PC-3 (cell line): Measurements from ENCODE around the gene PANK1. TPM values are rescaled to one million over a fixed set of nuclear protein-coding genes. Genes with fewer than 3 reads are reported as not detected.

ENCODE experiments used
- ATAC-seq: fragments of 200-7000 bp; cut with Tn5 transposase; 2 replicates; pipeline ENCODE4 v1.9.1; 2020; ENCODE audit warnings: mild to moderate bottlenecking, moderate library complexity
- BruUV-seq: library from RNA; stranded (reverse); fragments of 400-500 nt; replicated peaks from 2 replicates; lab custom pipeline; 2021; lab: Mats Ljungman, UMichigan
- CTCF ChIA-PET: fragments of 300-600 bp; sonication (Branson Sonifier 250); formaldehyde crosslinking; loops from one replicate; lab custom pipeline; 2022; ENCODE audit warnings: antibody characterized with exemption; lab: Charles Lee
- POLR2A ChIA-PET: fragments of 300-600 bp; sonication (Branson Sonifier 250); formaldehyde crosslinking; loops from one replicate; lab custom pipeline; 2022; ENCODE audit warnings: antibody characterized with exemption; ENCODE audit not compliant: unreplicated experiment; lab: Charles Lee
- DNase-seq: peaks from one replicate; pipeline ENCODE4 v3.0.0-alpha.2; 2015
- H2AFZ ChIP-seq: fragments of 300-600 bp; sonication (generic); 2 replicates; pipeline ENCODE4 v1.6.0; 2016; ENCODE audit warnings: antibody characterized with exemption, low read length
- H3F3A ChIP-seq: fragments of 300-600 bp; sonication (generic); one replicate; pipeline ENCODE4 v1.6.0; 2017; ENCODE audit warnings: antibody characterized with exemption, low read length, control low read depth, mild to moderate bottlenecking; ENCODE audit not compliant: unreplicated experiment
- H3K27ac ChIP-seq: fragments of 300-600 bp; sonication (generic); 2 replicates; pipeline ENCODE4 v1.5.1; 2016; ENCODE audit warnings: mild to moderate bottlenecking, low read length
- H3K27me3 ChIP-seq: fragments of 300-600 bp; sonication (generic); 2 replicates; pipeline ENCODE4 v1.6.1; 2016; ENCODE audit warnings: low read length, mixed read lengths
- H3K36me3 ChIP-seq: fragments of 300-600 bp; sonication (generic); 2 replicates; pipeline ENCODE4 v1.6.1; 2016; ENCODE audit warnings: low read depth, mixed run types, low read length, mixed read lengths
- H3K4me1 ChIP-seq: fragments of 300-600 bp; sonication (generic); 2 replicates; pipeline ENCODE4 v1.5.1; 2016; ENCODE audit warnings: low read length; ENCODE audit not compliant: insufficient read depth
- H3K4me2 ChIP-seq: fragments of 300-600 bp; sonication (generic); 2 replicates; pipeline ENCODE4 v1.6.0; 2016; ENCODE audit warnings: low read length
- H3K4me3 ChIP-seq: fragments of 300-600 bp; sonication (generic); 2 replicates; pipeline ENCODE4 v1.5.1; 2016; ENCODE audit warnings: mild to moderate bottlenecking, low read length, mixed read lengths
- H3K79me2 ChIP-seq: fragments of 300-600 bp; sonication (generic); 2 replicates; pipeline ENCODE4 v1.6.1; 2017; ENCODE audit warnings: low read length, mixed read lengths
- H3K9ac ChIP-seq: fragments of 300-600 bp; sonication (generic); 2 replicates; pipeline ENCODE4 v1.6.0; 2016; ENCODE audit warnings: mild to moderate bottlenecking, low read length
- H3K9me2 ChIP-seq: fragments of 300-600 bp; sonication (generic); replicated peaks from 2 replicates; pipeline ENCODE4 v1.6.1; 2016; ENCODE audit warnings: mixed run types, low read length, mixed read lengths
- H3K9me3 ChIP-seq: fragments of 300-600 bp; sonication (generic); 2 replicates; pipeline ENCODE4 v1.6.1; 2016; ENCODE audit warnings: low read length, mixed read lengths
- H4K20me1 ChIP-seq: fragments of 300-600 bp; sonication (generic); 2 replicates; pipeline ENCODE4 v1.6.1; 2016; ENCODE audit warnings: low read length, mixed read lengths
- EZH2 ChIP-seq: fragments of 300-600 bp; sonication (generic); IDR thresholded peaks from one replicate; pipeline ENCODE4 v1.6.1; 2017; ENCODE audit warnings: antibody characterized with exemption, mild to moderate bottlenecking, low read length; ENCODE audit not compliant: unreplicated experiment
- EZH2phosphoT487 ChIP-seq: fragments of 300-600 bp; sonication (generic); IDR thresholded peaks from 2 replicates; pipeline ENCODE4 v1.6.1; 2018; ENCODE audit warnings: mild to moderate bottlenecking, antibody characterized with exemption, low read length, borderline replicate concordance
- intact Hi-C: fragments of 100-400 bp; cut with micrococcal nuclease; formaldehyde crosslinking; loops from 2 replicates; pipeline ENCODE4 v1.9.0; 2023
- total RNA-seq: library from RNA; depleted of rRNA; stranded (reverse); fragments of >200 nt; gene quantifications from 2 replicates; pipeline ENCODE4 v1.2.3, GENCODE V29; 2014
- TF ChIP-seq, protein P1 (sequence below): fragments of 300-600 bp; sonication (generic); conservative IDR thresholded peaks from 2 replicates; pipeline ENCODE4 v1.5.1; 2017; ENCODE audit warnings: antibody characterized with exemption, low read depth, mild to moderate bottlenecking, low read length

PANK1 gene
- total RNA-seq, 1 experiment from 2014 or later, result 3.9 TPM

DNA sequence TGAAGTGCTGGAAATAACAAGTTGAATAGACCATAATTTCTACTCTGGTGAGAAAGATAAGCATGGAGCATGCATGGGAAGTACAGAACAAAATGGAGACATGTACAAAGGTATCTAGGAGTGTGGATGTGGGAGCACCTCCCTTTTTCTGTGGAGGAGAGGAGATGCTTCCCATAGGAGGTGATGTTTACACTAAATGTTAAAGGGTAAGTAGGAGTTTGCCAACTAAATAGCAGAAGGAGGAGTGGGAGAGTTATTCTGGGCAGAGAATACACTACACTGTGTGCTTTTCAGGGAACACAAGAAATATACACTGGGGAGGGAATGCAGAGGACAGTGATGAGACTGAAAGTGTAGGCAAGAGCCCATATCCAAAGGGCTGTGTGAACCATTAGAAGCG is 21.1 kb upstream of the PANK1 start:
- Histone ChIP-seq H2AFZ (no peak overlapping the region), H3K79me2 (no peaks in the 10 kb centered on the region), H3K9ac (no peak overlapping the region), H3K27ac (no peak overlapping the region), H3K36me3 (no peaks in the 10 kb centered on the region), H3K4me2 (no peak overlapping the region), H3K4me1 (no peaks in the 10 kb centered on the region), H3K9me2 (no peaks in the 10 kb centered on the region), H3K4me3 (no peak overlapping the region), H3F3A (no peaks in the 10 kb centered on the region), H3K9me3 (no peaks in the 10 kb centered on the region), H4K20me1 (no peaks in the 10 kb centered on the region), H3K27me3 (no peaks in the 10 kb centered on the region)
- intact Hi-C loops, result no loop called here
- DNase-seq (no peak), ATAC-seq (no peak)
- CTCF ChIA-PET, result no interaction called here
- BruUV-seq, result no TSS peak
- POLR2A ChIA-PET, result no interaction called here
- TF ChIP-seq EZH2phosphoT487 (no peak), EZH2 (no peak)
- TF ChIP-seq, protein P1, sequence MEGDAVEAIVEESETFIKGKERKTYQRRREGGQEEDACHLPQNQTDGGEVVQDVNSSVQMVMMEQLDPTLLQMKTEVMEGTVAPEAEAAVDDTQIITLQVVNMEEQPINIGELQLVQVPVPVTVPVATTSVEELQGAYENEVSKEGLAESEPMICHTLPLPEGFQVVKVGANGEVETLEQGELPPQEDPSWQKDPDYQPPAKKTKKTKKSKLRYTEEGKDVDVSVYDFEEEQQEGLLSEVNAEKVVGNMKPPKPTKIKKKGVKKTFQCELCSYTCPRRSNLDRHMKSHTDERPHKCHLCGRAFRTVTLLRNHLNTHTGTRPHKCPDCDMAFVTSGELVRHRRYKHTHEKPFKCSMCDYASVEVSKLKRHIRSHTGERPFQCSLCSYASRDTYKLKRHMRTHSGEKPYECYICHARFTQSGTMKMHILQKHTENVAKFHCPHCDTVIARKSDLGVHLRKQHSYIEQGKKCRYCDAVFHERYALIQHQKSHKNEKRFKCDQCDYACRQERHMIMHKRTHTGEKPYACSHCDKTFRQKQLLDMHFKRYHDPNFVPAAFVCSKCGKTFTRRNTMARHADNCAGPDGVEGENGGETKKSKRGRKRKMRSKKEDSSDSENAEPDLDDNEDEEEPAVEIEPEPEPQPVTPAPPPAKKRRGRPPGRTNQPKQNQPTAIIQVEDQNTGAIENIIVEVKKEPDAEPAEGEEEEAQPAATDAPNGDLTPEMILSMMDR, result no peak

- no peaks in the 10 kb centered on the region for H3K9me2 ChIP-seq
- H3F3A ChIP-seq, result no peaks in the 10 kb centered on the region
- H4K20me1 ChIP-seq, result no peaks in the 10 kb centered on the region
- H3K4me1 ChIP-seq, result no peaks in the 10 kb centered on the region
- CTCF ChIA-PET, result no interaction called here
- H3K4me3 ChIP-seq, result no peak overlapping the region
- H3K9me3 ChIP-seq, result no peaks in the 10 kb centered on the region
- no peak overlapping the region for H3K4me2 ChIP-seq
- no peaks in the 10 kb centered on the region for H3K27me3 ChIP-seq
- intact Hi-C loops, result no loop called here
- DNase-seq (no peak), ATAC-seq (no peak)
- no peak overlapping the region for H3K9ac ChIP-seq
- no peak overlapping the region for H3K27ac ChIP-seq
- no peak overlapping the region for H2AFZ ChIP-seq
- POLR2A ChIA-PET, result no interaction called here
- TF ChIP-seq, protein P1, result no peak
- TF ChIP-seq EZH2 (no peak), EZH2phosphoT487 (no peak)
- no TSS peak for BruUV-seq
- H3K79me2 ChIP-seq, result no peaks in the 10 kb centered on the region
- H3K36me3 ChIP-seq, result no peaks in the 10 kb centered on the region
These were observed 20.3 kb upstream of the PANK1 start for GRCh38 chr10:89665302-89665701.

GRCh38 chr10:89664203-89664602 is 19.2 kb upstream of the PANK1 start:
- Histone ChIP-seq H3K27me3 (no peaks in the 10 kb centered on the region), H4K20me1 (no peaks in the 10 kb centered on the region), H3K9ac (no peak overlapping the region), H3K4me2 (no peak overlapping the region), H3F3A (no peaks in the 10 kb centered on the region), H3K9me3 (no peaks in the 10 kb centered on the region), H3K4me1 (0 out of 2 replicates have a peak, but pooled peaks cover 4% of the 10 kb centered on the region), H3K4me3 (no peak overlapping the region), H3K27ac (no peak overlapping the region), H2AFZ (no peak overlapping the region), H3K9me2 (no peaks in the 10 kb centered on the region), H3K36me3 (no peaks in the 10 kb centered on the region), H3K79me2 (no peaks in the 10 kb centered on the region)
- ATAC-seq (no peak), DNase-seq (no peak)
- TF ChIP-seq EZH2phosphoT487, result no peak
- TF ChIP-seq, protein P1, result no peak
- TF ChIP-seq EZH2, result no peak
- ChIA-PET POLR2A (no interaction called here), CTCF (no interaction called here)
- no TSS peak for BruUV-seq
- intact Hi-C loops, result no loop called here
